Measurements from ENCODE around the gene CBLL2.

GRCh38 chrX:22310779-22311178 is 38.1 kb downstream of the CBLL2 start:
- no peak for TF ChIP-seq NFIC (IDR thresholded peaks at IDR 0.05; ENCODE audit: low read depth, low read length)
- TF ChIP-seq SUZ12 (IDR thresholded peaks at IDR 0.05; ENCODE audit: unreplicated experiment): no peak
- no peak for TF ChIP-seq RELA (IDR thresholded peaks at IDR 0.05; ENCODE audit: borderline replicate concordance, partially characterized antibody)
- no peak for TF ChIP-seq CREM (IDR thresholded peaks at IDR 0.05; ENCODE audit: low read depth)
- TF ChIP-seq, protein P1, sequence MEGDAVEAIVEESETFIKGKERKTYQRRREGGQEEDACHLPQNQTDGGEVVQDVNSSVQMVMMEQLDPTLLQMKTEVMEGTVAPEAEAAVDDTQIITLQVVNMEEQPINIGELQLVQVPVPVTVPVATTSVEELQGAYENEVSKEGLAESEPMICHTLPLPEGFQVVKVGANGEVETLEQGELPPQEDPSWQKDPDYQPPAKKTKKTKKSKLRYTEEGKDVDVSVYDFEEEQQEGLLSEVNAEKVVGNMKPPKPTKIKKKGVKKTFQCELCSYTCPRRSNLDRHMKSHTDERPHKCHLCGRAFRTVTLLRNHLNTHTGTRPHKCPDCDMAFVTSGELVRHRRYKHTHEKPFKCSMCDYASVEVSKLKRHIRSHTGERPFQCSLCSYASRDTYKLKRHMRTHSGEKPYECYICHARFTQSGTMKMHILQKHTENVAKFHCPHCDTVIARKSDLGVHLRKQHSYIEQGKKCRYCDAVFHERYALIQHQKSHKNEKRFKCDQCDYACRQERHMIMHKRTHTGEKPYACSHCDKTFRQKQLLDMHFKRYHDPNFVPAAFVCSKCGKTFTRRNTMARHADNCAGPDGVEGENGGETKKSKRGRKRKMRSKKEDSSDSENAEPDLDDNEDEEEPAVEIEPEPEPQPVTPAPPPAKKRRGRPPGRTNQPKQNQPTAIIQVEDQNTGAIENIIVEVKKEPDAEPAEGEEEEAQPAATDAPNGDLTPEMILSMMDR (IDR thresholded peaks at IDR 0.05 in 2 of 3, conservative IDR thresholded peaks at IDR 0.05 in 1 of 3; ENCODE audit: control insufficient read depth in 2 of 3, extremely low read depth in 1 of 3, insufficient read depth in 1 of 3, low read depth in 3 of 3, low read length in 3 of 3): no peak
- no peak for TF ChIP-seq SPI1 (IDR thresholded peaks at IDR 0.05; ENCODE audit: borderline replicate concordance, insufficient read depth, low read depth, low read length)
- TF ChIP-seq SP1 (IDR thresholded peaks at IDR 0.05; ENCODE audit: low read depth, low read length): no peak
- TF ChIP-seq NRF1 (conservative IDR thresholded peaks at IDR 0.05; ENCODE audit: low read depth, low read length): no peak
- no peak for TF ChIP-seq USF2 (IDR thresholded peaks at IDR 0.05; ENCODE audit: borderline replicate concordance, low read depth, low read length)
- TF ChIP-seq E4F1 (IDR thresholded peaks at IDR 0.05; ENCODE audit: borderline replicate concordance, partially characterized antibody): no peak
- no peak for TF ChIP-seq PML (IDR thresholded peaks at IDR 0.05; ENCODE audit: low read length)

All from GM12878 (cell line).